ENCODE data around the gene TUBB2A. TPM values are rescaled to one million over a fixed set of nuclear protein-coding genes. Genes with fewer than 3 reads are reported as not detected.
"Not testable (repeated sequence)": the region's sequence is repeated elsewhere in the genome, so short reads cannot be mapped to it uniquely, and the experiment has no call there.

Gene TUBB2A
- polyA plus RNA-seq, 3 donors = 32.2 to 267 (median 39.8) TPM

DNA sequence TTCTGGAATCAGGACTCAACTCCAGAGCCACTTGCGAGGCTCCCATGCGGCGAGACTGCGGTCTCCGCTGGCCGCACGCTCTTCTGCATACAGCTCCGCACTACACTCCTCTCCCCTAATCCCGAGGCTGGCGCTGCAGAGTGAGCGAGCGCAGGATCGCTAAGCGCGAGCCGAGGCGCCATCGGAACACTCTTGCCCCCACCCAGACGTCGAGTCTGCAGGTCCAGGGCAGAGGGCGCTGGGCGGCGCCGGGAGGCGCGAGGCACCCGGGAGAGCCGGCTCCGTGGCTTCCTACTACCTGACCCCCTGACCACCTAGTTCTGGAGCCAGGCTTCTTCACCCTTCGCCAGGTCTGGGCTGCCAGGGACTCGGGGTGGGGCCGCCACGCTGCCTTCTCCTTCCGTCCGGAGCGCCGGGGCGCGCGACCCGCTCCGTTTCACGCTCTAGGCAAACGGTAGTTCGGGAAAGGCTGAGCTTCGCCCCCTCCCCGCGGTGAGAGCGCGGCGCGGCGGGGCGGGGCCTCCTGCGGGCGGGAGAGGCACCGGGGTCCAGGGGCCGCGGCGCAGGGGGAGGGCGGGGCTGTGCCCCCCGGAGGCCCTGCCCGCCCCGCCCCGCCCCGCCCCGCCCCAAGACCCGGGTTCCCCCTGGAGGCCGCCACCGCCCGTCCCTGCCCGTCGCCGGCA, 5.4 kb upstream of the TUBB2A start:
- WGBS, 3 donors = 0 to 1% (median 0%) methylated on average over 50 to 74 of the region's 74 CpGs
- peak overlapping the region; percentile 38 for H3K27ac ChIP-seq (ENCODE audit: low read depth, low read length)

DNA sequence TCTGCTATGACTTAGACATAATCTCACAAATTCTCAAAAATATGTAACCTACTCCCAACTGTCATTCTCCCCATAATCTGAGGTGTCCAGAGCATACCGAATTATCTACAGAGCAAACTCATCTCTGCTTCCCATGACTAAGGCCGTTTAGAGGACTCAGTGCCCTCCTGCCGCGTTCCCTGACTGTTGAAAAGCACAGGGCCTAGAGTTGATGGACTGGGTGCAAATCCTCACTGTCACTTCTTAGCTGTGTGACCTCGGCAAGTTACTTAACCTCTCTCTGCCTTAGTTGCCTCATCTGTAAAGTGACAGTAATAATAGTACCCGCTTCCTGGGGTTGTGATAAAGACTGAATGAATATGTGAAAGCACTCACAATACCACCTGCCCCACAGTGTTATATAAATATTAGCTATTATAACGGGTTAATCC, 4.7 kb upstream of the TUBB2A start:
- no peak overlapping the region for H3K27ac ChIP-seq (ENCODE audit: low read depth, low read length)
- WGBS, 3 donors = 31 to 72% (median 60%) methylated on average over 6 to 7 of the region's 7 CpGs

DNA sequence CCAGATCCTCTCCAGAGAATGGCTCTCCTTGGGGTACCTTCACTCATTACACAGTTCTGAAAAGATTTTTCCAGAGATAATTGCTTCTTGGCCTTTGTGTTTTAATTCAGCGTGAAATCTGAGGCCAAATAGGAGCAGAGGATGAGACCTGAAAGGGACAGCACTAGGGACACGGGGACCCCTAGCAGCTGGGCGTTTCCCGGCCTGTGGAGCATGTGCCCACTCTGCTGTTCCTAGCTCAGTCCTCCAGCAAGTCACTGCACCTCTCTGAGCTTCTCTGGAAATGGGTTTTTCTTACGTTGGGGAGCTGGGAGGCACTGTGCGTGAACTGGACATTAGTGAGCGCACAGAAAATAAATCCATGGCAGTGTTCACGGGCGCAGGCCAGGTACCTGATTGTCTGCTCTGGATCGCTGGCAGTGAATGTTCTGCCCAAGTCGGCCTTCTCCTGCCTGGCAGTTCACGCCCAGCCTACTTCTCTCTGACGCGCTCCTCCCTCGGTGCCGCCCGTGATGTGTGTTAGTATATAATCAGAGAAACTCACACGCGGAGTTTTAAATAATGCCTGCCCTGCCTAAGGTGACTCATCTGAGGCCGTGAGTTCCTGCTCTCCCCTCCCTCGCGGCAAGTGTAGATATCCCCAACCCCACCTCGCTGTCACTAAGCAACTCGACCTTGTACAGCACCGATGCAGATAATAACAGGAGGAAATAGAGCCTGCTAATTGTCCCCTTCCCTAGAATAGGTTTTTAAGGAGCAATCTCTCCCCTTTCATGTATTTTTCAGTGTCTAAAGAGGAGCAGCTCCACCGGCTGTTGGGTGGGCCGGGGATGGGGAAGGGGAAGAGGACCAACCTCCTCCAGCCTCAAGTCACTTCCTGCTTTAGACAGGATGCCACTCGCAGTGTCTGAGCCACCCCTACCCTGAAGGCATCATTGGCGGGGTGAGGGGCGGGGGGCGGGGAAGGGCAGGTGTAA, 2.7 kb upstream of the TUBB2A start:
- 39 to 64% (median 63%) methylated on average over 31 of the region's 31 CpGs for WGBS, 3 donors
- H3K27ac ChIP-seq (ENCODE audit: low read depth, low read length) = no peak overlapping the region

DNA sequence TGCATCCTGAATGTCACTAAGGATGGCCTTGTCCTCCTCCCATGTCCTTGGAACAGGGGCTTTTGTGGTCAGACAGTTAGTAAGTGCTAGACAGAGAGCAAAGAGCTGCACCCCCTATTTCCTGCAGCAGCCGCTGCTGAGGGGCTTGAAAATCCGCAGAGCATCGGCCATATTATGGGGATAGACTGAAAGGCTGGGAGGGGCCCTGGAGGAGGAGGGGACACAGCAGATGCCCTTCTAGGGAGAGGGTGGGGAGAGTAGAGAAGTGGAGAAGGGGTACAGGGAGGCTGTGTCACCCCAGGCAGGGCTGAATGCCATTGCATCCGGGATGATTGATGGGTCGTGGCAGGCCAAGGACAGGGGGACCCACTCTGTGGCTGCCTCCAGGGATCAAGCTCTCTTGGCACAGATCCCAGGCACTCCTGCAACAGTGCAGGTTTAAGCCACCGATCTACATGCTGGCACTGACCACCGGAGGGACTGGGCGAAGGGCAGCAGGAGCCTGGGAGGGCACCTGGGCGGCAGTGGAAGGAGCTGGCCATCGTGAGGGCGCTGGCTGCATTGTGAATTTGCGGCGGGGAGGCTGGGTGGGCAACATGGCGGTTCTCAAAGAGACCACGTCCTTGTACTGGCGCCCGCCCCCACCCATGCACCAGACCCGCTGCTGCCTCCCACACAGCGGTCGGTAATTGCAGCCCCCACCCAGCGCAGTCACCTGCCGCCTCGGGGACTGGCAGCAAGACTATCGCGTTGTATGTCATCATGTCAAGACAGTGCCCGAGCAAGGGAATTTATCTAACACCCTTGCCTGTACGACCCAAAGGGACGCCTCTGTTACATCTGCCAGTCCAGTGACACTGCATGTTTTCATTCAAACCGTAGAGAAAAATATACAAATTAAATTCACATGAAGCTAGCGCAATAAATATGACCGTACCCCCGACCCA, 887 bp downstream of the TUBB2A start:
- 7 to 9% (median 7%) methylated on average over 27 to 29 of the region's 32 CpGs for WGBS, 3 donors
- not testable (repeated sequence) for H3K27ac ChIP-seq (ENCODE audit: low read depth, low read length)

- not testable (repeated sequence) for H3K27ac ChIP-seq (ENCODE audit: low read depth, low read length)
- WGBS, 3 donors = 28 to 82% (median 76%) methylated on average over 6 of the region's 6 CpGs
Observed at GRCh38 chr6:3155416-3155815, 1.9 kb downstream of the TUBB2A start.

DNA sequence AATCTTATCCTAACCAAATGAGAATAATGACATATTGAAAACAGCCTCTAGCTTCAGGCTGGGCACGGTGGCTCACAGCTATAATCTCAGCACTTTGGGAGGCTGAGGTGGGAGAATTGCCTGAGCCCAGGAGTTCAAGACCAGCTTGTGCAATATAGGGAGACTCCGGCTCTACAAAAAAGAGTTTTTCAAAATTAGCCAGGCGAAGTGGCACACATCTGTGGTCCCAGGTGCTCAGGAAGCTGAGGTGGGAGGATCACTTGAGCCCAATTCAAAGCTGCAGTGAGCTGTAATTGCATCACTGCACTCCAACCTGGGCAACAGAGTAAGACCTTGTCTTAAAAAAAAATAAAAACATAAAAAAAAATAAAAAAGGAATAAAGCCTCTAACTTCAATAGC, 4.7 kb downstream of the TUBB2A start:
- no peak overlapping the region for H3K27ac ChIP-seq (ENCODE audit: low read depth, low read length)
- 79 to 91% (median 88%) methylated on average over 3 of the region's 3 CpGs for WGBS, 3 donors

DNA sequence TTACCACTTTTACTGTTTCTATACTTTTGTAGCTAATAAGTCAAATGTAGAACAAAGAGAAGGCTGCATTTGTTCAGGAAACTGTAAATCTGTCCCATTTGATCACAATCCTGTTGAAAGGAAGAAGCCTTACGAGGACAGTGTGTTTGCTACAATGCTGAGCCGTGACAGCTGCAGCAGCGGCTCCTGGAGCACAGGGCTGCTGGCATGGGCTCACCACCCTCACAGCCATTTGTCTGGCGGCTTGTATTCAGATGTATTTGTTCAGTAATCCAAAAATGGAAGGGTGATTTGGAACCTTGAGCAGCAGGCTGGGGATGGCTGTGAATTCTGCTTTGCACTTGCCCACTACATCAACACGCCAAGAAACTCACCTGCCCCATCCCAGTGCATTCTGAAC, 5.7 kb downstream of the TUBB2A start:
- H3K27ac ChIP-seq (ENCODE audit: low read depth, low read length) = no peak overlapping the region
- WGBS, 3 donors = 46 to 86% (median 79%) methylated on average over 5 of the region's 5 CpGs

GRCh38 chr6:3147914-3148757, 9.2 kb downstream of the TUBB2A start:
- 48 to 94% (median 94%) methylated on average over 6 of the region's 6 CpGs for WGBS, 3 donors
- no peak overlapping the region for H3K27ac ChIP-seq (ENCODE audit: low read depth, low read length)

- WGBS, 3 donors = 74 to 87% (median 76%) methylated on average over 8 of the region's 8 CpGs
- no peak overlapping the region for H3K27ac ChIP-seq (ENCODE audit: low read depth, low read length)
Observed at GRCh38 chr6:3144571-3144970, 12.8 kb downstream of the TUBB2A start.

GRCh38 chr6:3143158-3143557, 14.2 kb downstream of the TUBB2A start:
- H3K27ac ChIP-seq (ENCODE audit: low read depth, low read length) = no peak overlapping the region

DNA sequence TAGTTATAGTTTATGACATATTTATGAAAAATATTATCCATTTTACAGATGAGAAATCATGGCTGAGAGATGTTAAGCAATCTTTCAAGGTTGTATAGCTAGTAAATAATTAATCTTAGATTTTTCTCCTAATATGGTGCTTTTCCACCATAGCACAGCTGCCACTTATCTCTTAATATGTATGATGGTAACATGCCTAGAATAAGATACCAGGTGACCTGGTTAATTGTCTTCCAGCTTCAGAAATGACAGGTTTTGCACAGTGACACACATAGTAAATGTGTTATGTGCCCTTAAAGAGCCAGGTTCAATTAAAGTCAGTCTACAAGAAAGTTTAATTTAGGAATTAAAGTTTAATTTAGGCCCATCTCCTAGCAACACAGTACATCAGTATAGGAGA, 14.8 kb downstream of the TUBB2A start:
- H3K27ac ChIP-seq (ENCODE audit: low read depth, low read length) = no peak overlapping the region

More at GRCh38 chr6:3143158-3143557, 14.2 kb downstream of the TUBB2A start:
- 81 to 88% (median 87%) methylated on average over 6 of the region's 6 CpGs for whole genome bisulfite sequencing, 3 donors

DNA sequence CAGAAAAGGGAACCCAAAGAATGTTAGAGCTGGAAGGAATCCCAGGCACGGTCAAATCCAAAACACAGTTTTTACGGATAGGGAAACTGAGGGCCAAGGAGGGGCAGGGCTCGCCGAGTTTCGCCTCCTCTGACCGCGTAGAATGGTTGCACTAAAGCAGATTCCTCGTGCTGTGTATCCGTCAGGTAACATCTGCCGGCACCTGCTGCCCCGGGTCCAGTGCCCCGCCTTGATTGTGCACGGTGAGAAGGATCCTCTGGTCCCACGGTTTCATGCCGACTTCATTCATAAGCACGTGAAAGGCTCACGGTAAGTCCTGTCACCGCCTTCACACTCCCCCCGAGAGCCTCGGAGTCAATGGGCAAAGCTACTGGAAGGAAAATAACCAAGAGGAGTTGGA, 17.1 kb downstream of the TUBB2A start:
- 83 to 95% (median 95%) methylated on average over 20 of the region's 20 CpGs for WGBS, 3 donors
- H3K27ac ChIP-seq (ENCODE audit: low read depth, low read length) = no peak overlapping the region

- WGBS, 3 donors = 25 to 45% (median 39%) methylated on average over 14 of the region's 14 CpGs
- no peak overlapping the region for H3K27ac ChIP-seq (ENCODE audit: low read depth, low read length)
Observed at GRCh38 chr6:3139090-3139903, 18.0 kb downstream of the TUBB2A start.

- 35 to 67% (median 56%) methylated on average over 1 of the region's 1 CpG for WGBS, 3 donors
- no peak overlapping the region for H3K27ac ChIP-seq (ENCODE audit: low read depth, low read length)
Observed at GRCh38 chr6:3138341-3138740, 19.0 kb downstream of the TUBB2A start.

DNA sequence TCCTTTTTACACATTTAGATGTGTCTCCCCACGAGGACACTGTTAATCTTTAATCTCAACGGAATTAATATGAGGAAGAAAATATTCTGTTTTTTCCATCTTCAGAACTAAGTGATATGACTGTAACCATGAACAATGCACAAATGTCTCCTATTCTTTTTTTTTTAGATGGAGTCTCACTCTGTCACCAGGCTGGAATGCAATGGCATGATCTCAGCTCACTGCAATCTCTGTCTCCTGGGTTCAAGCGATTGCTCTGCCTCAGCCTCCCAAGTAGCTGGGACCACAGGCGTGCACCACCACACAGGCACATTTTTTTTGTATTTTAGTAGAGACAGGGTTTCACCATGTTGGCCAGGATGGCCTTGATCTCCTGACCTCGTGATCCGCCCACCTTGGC, 19.5 kb downstream of the TUBB2A start:
- not testable (repeated sequence) for H3K27ac ChIP-seq (ENCODE audit: low read depth, low read length)
- 57 to 89% (median 88%) methylated on average over 6 of the region's 6 CpGs for WGBS, 3 donors

GRCh38 chr6:3137057-3137777, 20.1 kb downstream of the TUBB2A start:
- 57 to 95% (median 94%) methylated on average over 12 of the region's 12 CpGs for WGBS, 3 donors
- H3K27ac ChIP-seq (ENCODE audit: low read depth, low read length) = no peak overlapping the region

Measured in adipose tissue (tissue), 3 donors.